NCI-H2171 treated with DMSO at 0.1 percent for 48 hours (cell line): ENCODE data around the gene ARPC1A.
A peak's percentile ranks its signal among the peaks of the same experiment; 100 is the strongest.

Experiments used
- DNase-seq: peaks from one replicate; lab custom pipeline; 2025; lab: John Stamatoyannopoulos, UW

ARPC1A gene

GRCh38 chr7:99390941-99391602 lies 65.4 kb downstream of the ARPC1A start:
- no peak for DNase-seq

GRCh38 chr7:99392046-99392445 lies 66.3 kb downstream of the ARPC1A start:
- DNase-seq, result no peak

GRCh38 chr7:99392659-99393354 lies 67.1 kb downstream of the ARPC1A start:
- peak; percentile 87 for DNase-seq

- DNase-seq, result no peak
Observed at GRCh38 chr7:99393355-99394187, 67.9 kb downstream of the ARPC1A start.

GRCh38 chr7:99394188-99394502 lies 68.4 kb downstream of the ARPC1A start:
- DNase-seq, result no peak

- no peak for DNase-seq
Observed at GRCh38 chr7:99395616-99396327, 70.1 kb downstream of the ARPC1A start.

GRCh38 chr7:99396418-99397296 lies 71.0 kb downstream of the ARPC1A start:
- DNase-seq, result no peak

- no peak for DNase-seq
Observed at GRCh38 chr7:99397297-99397983, 71.7 kb downstream of the ARPC1A start.

GRCh38 chr7:99398891-99399445 lies 73.3 kb downstream of the ARPC1A start:
- DNase-seq, result no peak

- no peak for DNase-seq
Observed at GRCh38 chr7:99399597-99399996, 73.9 kb downstream of the ARPC1A start.

GRCh38 chr7:99402854-99403253 lies 77.2 kb downstream of the ARPC1A start:
- DNase-seq, result no peak

- no peak for DNase-seq
Observed at GRCh38 chr7:99403764-99404163, 78.1 kb downstream of the ARPC1A start.

GRCh38 chr7:99404235-99404976 lies 78.7 kb downstream of the ARPC1A start:
- no peak for DNase-seq

- DNase-seq, result no peak
Observed at GRCh38 chr7:99404977-99405320, 79.3 kb downstream of the ARPC1A start.

- no peak for DNase-seq
Observed at GRCh38 chr7:99406557-99406956, 80.9 kb downstream of the ARPC1A start.

GRCh38 chr7:99407872-99408378 lies 82.2 kb downstream of the ARPC1A start:
- peak; percentile 49 for DNase-seq

GRCh38 chr7:99408379-99409191 lies 82.9 kb downstream of the ARPC1A start, which contains the start of the genes BUD31 and PDAP1:
Gene BUD31, plus strand, starts transcription at chr7:99408969. Its CDS starts 2,124 bp downstream, at chr7:99411093.
Gene PDAP1, minus strand, starts transcription at chr7:99408597. Its CDS starts 49 bp downstream, at chr7:99408548.
- DNase-seq, result peak; percentile 94

GRCh38 chr7:99409192-99409572 lies 83.5 kb downstream of the ARPC1A start:
- no peak for DNase-seq

GRCh38 chr7:99409806-99410205 lies 84.1 kb downstream of the ARPC1A start:
- DNase-seq, result no peak
